Measurements from ENCODE around the gene NUP210L.
"Not testable (repeated sequence)": the region's sequence is repeated elsewhere in the genome, so short reads cannot be mapped to it uniquely, and the experiment has no call there.

The NUP210L gene

GRCh38 chr1:154148807-154149206 lies 6.1 kb downstream of the NUP210L start:
- H3K4me3 ChIP-seq (ENCODE audit: low read length in 2 of 2): no peak overlapping the region
- no peak overlapping the region for H3K9ac ChIP-seq (ENCODE audit: low read depth in 1 of 2, low read length in 2 of 2)
- no peaks in the 10 kb centered on the region for H3K36me3 ChIP-seq (ENCODE audit: control insufficient read depth in 2 of 2, insufficient read depth in 2 of 2, low read length in 2 of 2)
- no peaks in the 10 kb centered on the region for H3K4me1 ChIP-seq (ENCODE audit: control insufficient read depth in 2 of 2, insufficient read depth in 2 of 2, low read length in 2 of 2)
- H3K9me3 ChIP-seq (ENCODE audit: control insufficient read depth in 2 of 2, low read length in 2 of 2): no peaks in the 10 kb centered on the region
- no peaks in the 10 kb centered on the region for H3K27me3 ChIP-seq (ENCODE audit: control insufficient read depth in 2 of 2, insufficient read depth in 2 of 2, low read length in 2 of 2)
- no peak overlapping the region for H3K27ac ChIP-seq (ENCODE audit: low read depth in 2 of 2, low read length in 2 of 2)

GRCh38 chr1:154147505-154147904 lies 7.4 kb downstream of the NUP210L start:
- not testable (repeated sequence) for H3K27ac ChIP-seq (ENCODE audit: low read depth in 2 of 2, low read length in 2 of 2); H3K36me3 ChIP-seq (ENCODE audit: control insufficient read depth in 2 of 2, insufficient read depth in 2 of 2, low read length in 2 of 2); H3K9me3 ChIP-seq (ENCODE audit: control insufficient read depth in 2 of 2, low read length in 2 of 2); H3K27me3 ChIP-seq (ENCODE audit: control insufficient read depth in 2 of 2, insufficient read depth in 2 of 2, low read length in 2 of 2); H3K9ac ChIP-seq (ENCODE audit: low read depth in 1 of 2, low read length in 2 of 2); H3K4me3 ChIP-seq (ENCODE audit: low read length in 2 of 2); H3K4me1 ChIP-seq (ENCODE audit: control insufficient read depth in 2 of 2, insufficient read depth in 2 of 2, low read length in 2 of 2)

GRCh38 chr1:154145986-154146385 lies 8.9 kb downstream of the NUP210L start:
- H3K9me3 ChIP-seq (ENCODE audit: control insufficient read depth in 2 of 2, low read length in 2 of 2): no peaks in the 10 kb centered on the region
- H3K4me3 ChIP-seq (ENCODE audit: low read length in 2 of 2): no peak overlapping the region
- no peaks in the 10 kb centered on the region for H3K27me3 ChIP-seq (ENCODE audit: control insufficient read depth in 2 of 2, insufficient read depth in 2 of 2, low read length in 2 of 2)
- H3K4me1 ChIP-seq (ENCODE audit: control insufficient read depth in 2 of 2, insufficient read depth in 2 of 2, low read length in 2 of 2): no peaks in the 10 kb centered on the region
- H3K27ac ChIP-seq (ENCODE audit: low read depth in 2 of 2, low read length in 2 of 2): no peak overlapping the region
- no peaks in the 10 kb centered on the region for H3K36me3 ChIP-seq (ENCODE audit: control insufficient read depth in 2 of 2, insufficient read depth in 2 of 2, low read length in 2 of 2)
- no peak overlapping the region for H3K9ac ChIP-seq (ENCODE audit: low read depth in 1 of 2, low read length in 2 of 2)

- Histone ChIP-seq H3K9ac (ENCODE audit: low read depth in 1 of 2, low read length in 2 of 2) (no peak overlapping the region), H3K27ac (ENCODE audit: low read depth in 2 of 2, low read length in 2 of 2) (no peak overlapping the region), H3K27me3 (ENCODE audit: control insufficient read depth in 2 of 2, insufficient read depth in 2 of 2, low read length in 2 of 2) (no peaks in the 10 kb centered on the region), H3K9me3 (ENCODE audit: control insufficient read depth in 2 of 2, low read length in 2 of 2) (no peaks in the 10 kb centered on the region), H3K36me3 (ENCODE audit: control insufficient read depth in 2 of 2, insufficient read depth in 2 of 2, low read length in 2 of 2) (no peaks in the 10 kb centered on the region), H3K4me3 (ENCODE audit: low read length in 2 of 2) (no peak overlapping the region), H3K4me1 (ENCODE audit: control insufficient read depth in 2 of 2, insufficient read depth in 2 of 2, low read length in 2 of 2) (no peaks in the 10 kb centered on the region)
Observed at GRCh38 chr1:154142358-154142757, 12.5 kb downstream of the NUP210L start.

- no peak overlapping the region for H3K27ac ChIP-seq (ENCODE audit: low read depth in 2 of 2, low read length in 2 of 2)
- no peaks in the 10 kb centered on the region for H3K36me3 ChIP-seq (ENCODE audit: control insufficient read depth in 2 of 2, insufficient read depth in 2 of 2, low read length in 2 of 2)
- H3K4me3 ChIP-seq (ENCODE audit: low read length in 2 of 2): no peak overlapping the region
- no peak overlapping the region for H3K9ac ChIP-seq (ENCODE audit: low read depth in 1 of 2, low read length in 2 of 2)
- no peaks in the 10 kb centered on the region for H3K9me3 ChIP-seq (ENCODE audit: control insufficient read depth in 2 of 2, low read length in 2 of 2)
- H3K4me1 ChIP-seq (ENCODE audit: control insufficient read depth in 2 of 2, insufficient read depth in 2 of 2, low read length in 2 of 2): no peaks in the 10 kb centered on the region
- H3K27me3 ChIP-seq (ENCODE audit: control insufficient read depth in 2 of 2, insufficient read depth in 2 of 2, low read length in 2 of 2): no peaks in the 10 kb centered on the region
Observed at GRCh38 chr1:154141240-154141639, 13.6 kb downstream of the NUP210L start.

- H3K36me3 ChIP-seq (ENCODE audit: control insufficient read depth in 2 of 2, insufficient read depth in 2 of 2, low read length in 2 of 2): no peaks in the 10 kb centered on the region
- H3K9ac ChIP-seq (ENCODE audit: low read depth in 1 of 2, low read length in 2 of 2): no peak overlapping the region
- H3K27ac ChIP-seq (ENCODE audit: low read depth in 2 of 2, low read length in 2 of 2): no peak overlapping the region
- no peak overlapping the region for H3K4me3 ChIP-seq (ENCODE audit: low read length in 2 of 2)
- H3K9me3 ChIP-seq (ENCODE audit: control insufficient read depth in 2 of 2, low read length in 2 of 2): no peaks in the 10 kb centered on the region
- H3K27me3 ChIP-seq (ENCODE audit: control insufficient read depth in 2 of 2, insufficient read depth in 2 of 2, low read length in 2 of 2): no peaks in the 10 kb centered on the region
- H3K4me1 ChIP-seq (ENCODE audit: control insufficient read depth in 2 of 2, insufficient read depth in 2 of 2, low read length in 2 of 2): no peaks in the 10 kb centered on the region
Observed at GRCh38 chr1:154137888-154138287, 17.0 kb downstream of the NUP210L start.

- Histone ChIP-seq H3K9ac (ENCODE audit: low read depth in 1 of 2, low read length in 2 of 2) (no peak overlapping the region), H3K4me1 (ENCODE audit: control insufficient read depth in 2 of 2, insufficient read depth in 2 of 2, low read length in 2 of 2) (no peaks in the 10 kb centered on the region), H3K4me3 (ENCODE audit: low read length in 2 of 2) (no peak overlapping the region), H3K27me3 (ENCODE audit: control insufficient read depth in 2 of 2, insufficient read depth in 2 of 2, low read length in 2 of 2) (no peaks in the 10 kb centered on the region), H3K27ac (ENCODE audit: low read depth in 2 of 2, low read length in 2 of 2) (no peak overlapping the region), H3K9me3 (ENCODE audit: control insufficient read depth in 2 of 2, low read length in 2 of 2) (no peaks in the 10 kb centered on the region), H3K36me3 (ENCODE audit: control insufficient read depth in 2 of 2, insufficient read depth in 2 of 2, low read length in 2 of 2) (no peaks in the 10 kb centered on the region)
Observed at GRCh38 chr1:154133256-154133655, 21.6 kb downstream of the NUP210L start.

- Histone ChIP-seq H3K27me3 (ENCODE audit: control insufficient read depth in 2 of 2, insufficient read depth in 2 of 2, low read length in 2 of 2) (no peaks in the 10 kb centered on the region), H3K4me3 (ENCODE audit: low read length in 2 of 2) (no peak overlapping the region), H3K9me3 (ENCODE audit: control insufficient read depth in 2 of 2, low read length in 2 of 2) (no peaks in the 10 kb centered on the region), H3K9ac (ENCODE audit: low read depth in 1 of 2, low read length in 2 of 2) (no peak overlapping the region), H3K36me3 (ENCODE audit: control insufficient read depth in 2 of 2, insufficient read depth in 2 of 2, low read length in 2 of 2) (no peaks in the 10 kb centered on the region), H3K4me1 (ENCODE audit: control insufficient read depth in 2 of 2, insufficient read depth in 2 of 2, low read length in 2 of 2) (no peaks in the 10 kb centered on the region), H3K27ac (ENCODE audit: low read depth in 2 of 2, low read length in 2 of 2) (no peak overlapping the region)
Observed at GRCh38 chr1:154129391-154129970, 25.4 kb downstream of the NUP210L start.

GRCh38 chr1:154123205-154123604 lies 31.7 kb downstream of the NUP210L start:
- H3K27ac ChIP-seq (ENCODE audit: low read depth in 2 of 2, low read length in 2 of 2); H3K4me1 ChIP-seq (ENCODE audit: control insufficient read depth in 2 of 2, insufficient read depth in 2 of 2, low read length in 2 of 2); H3K9me3 ChIP-seq (ENCODE audit: control insufficient read depth in 2 of 2, low read length in 2 of 2); H3K27me3 ChIP-seq (ENCODE audit: control insufficient read depth in 2 of 2, insufficient read depth in 2 of 2, low read length in 2 of 2); H3K4me3 ChIP-seq (ENCODE audit: low read length in 2 of 2); H3K36me3 ChIP-seq (ENCODE audit: control insufficient read depth in 2 of 2, insufficient read depth in 2 of 2, low read length in 2 of 2); H3K9ac ChIP-seq (ENCODE audit: low read depth in 1 of 2, low read length in 2 of 2): not testable (repeated sequence)

- H3K27me3 ChIP-seq (ENCODE audit: control insufficient read depth in 2 of 2, insufficient read depth in 2 of 2, low read length in 2 of 2): no peaks in the 10 kb centered on the region
- H3K4me1 ChIP-seq (ENCODE audit: control insufficient read depth in 2 of 2, insufficient read depth in 2 of 2, low read length in 2 of 2): peaks cover 0 to 5% of the 10 kb centered on the region in 2 donors
- H3K9me3 ChIP-seq (ENCODE audit: control insufficient read depth in 2 of 2, low read length in 2 of 2): no peaks in the 10 kb centered on the region
- H3K9ac ChIP-seq (ENCODE audit: low read depth in 1 of 2, low read length in 2 of 2): no peak overlapping the region
- H3K27ac ChIP-seq (ENCODE audit: low read depth in 2 of 2, low read length in 2 of 2): no peak overlapping the region
- no peak overlapping the region for H3K4me3 ChIP-seq (ENCODE audit: low read length in 2 of 2)
- no peaks in the 10 kb centered on the region for H3K36me3 ChIP-seq (ENCODE audit: control insufficient read depth in 2 of 2, insufficient read depth in 2 of 2, low read length in 2 of 2)
Observed at GRCh38 chr1:154117642-154118041, 37.2 kb downstream of the NUP210L start.

- Histone ChIP-seq H3K9ac (ENCODE audit: low read depth in 1 of 2, low read length in 2 of 2) (no peak overlapping the region), H3K36me3 (ENCODE audit: control insufficient read depth in 2 of 2, insufficient read depth in 2 of 2, low read length in 2 of 2) (no peaks in the 10 kb centered on the region), H3K4me1 (ENCODE audit: control insufficient read depth in 2 of 2, insufficient read depth in 2 of 2, low read length in 2 of 2) (peaks cover 0 to 5% of the 10 kb centered on the region in 2 donors), H3K27me3 (ENCODE audit: control insufficient read depth in 2 of 2, insufficient read depth in 2 of 2, low read length in 2 of 2) (no peaks in the 10 kb centered on the region), H3K9me3 (ENCODE audit: control insufficient read depth in 2 of 2, low read length in 2 of 2) (no peaks in the 10 kb centered on the region), H3K27ac (ENCODE audit: low read depth in 2 of 2, low read length in 2 of 2) (no peak overlapping the region), H3K4me3 (ENCODE audit: low read length in 2 of 2) (no peak overlapping the region)
Observed at GRCh38 chr1:154115180-154115579, 39.7 kb downstream of the NUP210L start.
